GM10847 (cell line): ENCODE data around the gene ADAMTS17.

Source experiments
- POLR2A ChIP-seq: IDR thresholded peaks from 2 replicates; pipeline ENCODE4 v1.6.1; 2011; ENCODE audit not compliant: insufficient read length; ENCODE audit errors: extremely low read depth

The ADAMTS17 gene

DNA sequence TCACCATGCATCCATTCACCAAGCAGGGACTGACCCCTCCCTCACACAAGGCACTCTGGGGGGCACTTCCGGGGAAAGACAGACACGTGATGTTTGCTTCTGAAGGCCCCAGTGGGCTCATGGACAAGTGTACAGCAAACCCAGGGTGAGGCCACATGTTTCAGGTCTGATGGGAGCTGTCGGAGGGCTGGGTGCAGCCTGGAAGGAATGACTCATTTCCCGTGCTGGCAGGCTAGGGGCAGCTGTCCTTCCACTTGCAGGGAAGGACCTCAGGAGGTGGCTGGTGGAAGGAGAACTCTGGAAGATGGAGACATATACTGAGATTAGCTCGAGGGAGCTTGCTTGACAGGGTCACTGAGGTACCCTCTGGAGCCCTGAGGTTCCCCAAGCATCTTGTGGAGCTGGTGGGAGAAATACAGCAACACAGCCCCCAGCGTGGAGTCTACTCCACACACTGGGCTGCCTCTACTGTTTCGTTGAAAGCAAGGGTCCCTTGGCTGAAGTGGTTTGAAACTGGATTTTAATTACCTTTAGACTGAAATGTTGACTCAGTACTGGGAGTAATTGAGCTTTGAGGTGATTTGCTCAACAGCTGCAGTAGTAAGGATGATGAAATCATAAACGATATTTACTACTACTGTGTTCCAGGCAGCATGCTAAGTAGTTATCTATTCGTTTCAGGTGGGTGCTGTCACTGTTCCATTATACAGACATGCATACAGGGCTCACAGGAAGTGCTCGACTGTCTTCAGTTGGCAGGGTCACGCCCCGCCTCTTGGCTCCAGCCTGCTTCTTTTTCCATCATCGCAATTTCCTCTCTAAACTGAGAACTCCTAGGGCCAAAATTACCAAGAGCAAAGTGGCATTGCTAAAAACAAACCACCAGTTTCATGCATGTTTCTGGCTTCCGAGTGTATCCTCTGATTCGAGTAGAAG lies 230.4 kb downstream of the ADAMTS17 start:
- no peak for TF ChIP-seq POLR2A

DNA sequence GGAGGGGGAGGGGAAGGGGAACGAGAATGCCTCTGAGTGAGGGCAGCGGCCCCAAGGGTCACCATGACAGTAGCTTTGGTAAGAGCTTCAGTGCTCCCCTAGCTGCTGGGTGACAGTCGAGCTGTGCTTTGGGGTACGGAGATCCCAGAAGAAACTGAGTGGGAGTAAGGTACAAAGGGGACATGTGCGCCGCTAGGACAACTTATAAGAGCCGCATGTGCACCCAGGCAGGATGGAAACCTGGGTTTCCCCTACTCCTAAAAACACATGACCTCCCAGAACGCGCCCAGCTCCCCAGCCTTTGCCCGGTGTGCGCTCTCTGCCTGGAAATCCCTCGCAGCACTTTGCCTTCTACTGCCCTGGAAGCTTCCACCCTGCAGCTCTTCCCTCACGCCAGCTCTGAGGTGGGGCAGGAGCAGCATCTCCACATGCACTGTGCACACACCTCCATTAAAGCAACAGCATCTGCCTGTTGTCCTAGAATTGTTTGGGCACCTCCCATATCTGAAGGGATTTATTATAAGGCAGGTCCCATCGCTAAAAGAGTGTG lies 232.2 kb downstream of the ADAMTS17 start:
- TF ChIP-seq POLR2A, result no peak

DNA sequence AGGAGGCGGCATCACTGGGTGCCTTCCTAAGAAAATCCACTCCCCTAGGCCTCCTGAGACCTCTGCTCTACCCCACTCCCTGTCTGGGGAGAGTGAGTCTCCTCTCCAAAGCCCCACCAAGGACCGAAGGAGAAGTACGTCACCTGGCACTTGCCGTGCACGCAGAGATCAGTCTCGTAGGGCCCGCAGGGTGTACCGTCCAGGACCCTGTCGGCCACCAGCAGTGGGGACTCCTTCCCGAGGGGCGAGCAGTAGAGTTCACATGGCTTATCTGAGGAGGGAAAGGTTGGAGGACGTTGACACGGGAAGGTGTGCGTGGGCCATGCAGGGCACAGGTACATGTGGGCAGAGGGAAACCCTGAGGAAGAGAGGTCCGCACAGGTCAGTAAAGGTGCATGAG lies 232.9 kb downstream of the ADAMTS17 start:
- TF ChIP-seq POLR2A, result no peak

DNA sequence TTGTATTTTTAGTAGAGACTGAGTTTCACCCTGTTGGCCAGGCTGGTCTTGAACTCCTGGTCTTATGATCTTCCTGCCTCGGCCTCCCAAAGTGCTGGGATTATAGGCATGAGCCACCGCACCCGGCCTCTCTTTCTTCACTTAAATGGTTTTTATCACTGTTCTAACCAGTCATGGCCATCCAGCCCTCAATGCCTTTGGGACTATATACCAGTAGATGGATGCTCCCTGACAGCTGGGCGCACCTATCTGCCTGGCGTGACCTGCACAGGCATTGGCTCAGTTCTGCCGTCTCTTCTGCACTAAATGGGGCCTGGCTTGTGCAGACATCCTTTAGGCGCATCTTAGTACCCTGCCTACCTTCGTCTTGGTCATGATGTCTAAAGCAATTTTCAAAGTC lies 233.4 kb downstream of the ADAMTS17 start:
- no peak for TF ChIP-seq POLR2A

DNA sequence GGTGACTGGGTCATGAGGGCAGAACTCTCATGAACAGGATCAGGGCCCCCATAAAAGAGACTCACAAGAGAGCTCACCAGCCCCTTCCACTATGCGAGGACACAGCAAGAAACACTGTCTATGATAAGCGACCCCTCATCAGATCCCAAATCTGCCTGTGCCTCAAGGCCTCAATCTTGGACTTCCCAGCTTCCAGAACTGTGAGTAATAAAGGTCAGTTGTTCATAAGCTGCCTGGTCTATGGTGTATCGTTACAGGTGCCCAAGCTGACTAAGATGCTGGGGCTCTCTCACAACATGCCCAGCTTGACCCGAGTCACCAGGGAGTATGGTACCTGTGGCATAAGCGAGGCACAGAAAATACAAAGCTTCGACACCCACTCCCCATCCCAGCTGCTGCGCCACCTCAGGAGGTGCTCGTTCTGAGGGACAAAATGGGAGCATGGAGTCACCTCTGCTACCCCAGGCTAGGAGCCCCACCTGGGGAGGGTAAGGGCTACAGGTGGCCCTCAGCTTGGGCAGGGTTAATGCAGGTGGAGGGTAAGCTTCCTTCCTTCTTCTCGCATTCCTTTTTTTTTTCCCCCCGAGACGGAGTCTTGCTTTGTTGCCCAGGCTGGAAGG lies 234.1 kb downstream of the ADAMTS17 start:
- no peak for TF ChIP-seq POLR2A

DNA sequence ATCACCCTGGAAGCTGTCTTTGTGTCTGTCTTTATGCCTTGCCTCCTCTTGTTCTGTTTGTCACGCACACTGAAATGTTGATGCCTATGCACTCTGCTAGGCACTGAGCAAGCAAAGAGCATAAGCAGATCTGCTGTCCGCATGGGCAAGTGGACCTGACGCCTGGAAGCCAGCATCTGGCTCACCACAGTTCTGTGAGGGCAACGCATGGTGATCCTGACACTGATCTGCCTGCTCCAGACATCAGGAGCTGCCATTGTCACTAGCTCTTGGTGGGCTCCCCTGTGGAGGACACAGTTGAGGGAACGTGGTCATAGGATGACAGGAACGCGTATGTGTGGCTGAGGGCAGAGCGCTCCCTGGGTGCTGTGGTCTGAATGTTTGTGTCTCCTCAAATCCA lies 234.6 kb downstream of the ADAMTS17 start:
- no peak for TF ChIP-seq POLR2A

DNA sequence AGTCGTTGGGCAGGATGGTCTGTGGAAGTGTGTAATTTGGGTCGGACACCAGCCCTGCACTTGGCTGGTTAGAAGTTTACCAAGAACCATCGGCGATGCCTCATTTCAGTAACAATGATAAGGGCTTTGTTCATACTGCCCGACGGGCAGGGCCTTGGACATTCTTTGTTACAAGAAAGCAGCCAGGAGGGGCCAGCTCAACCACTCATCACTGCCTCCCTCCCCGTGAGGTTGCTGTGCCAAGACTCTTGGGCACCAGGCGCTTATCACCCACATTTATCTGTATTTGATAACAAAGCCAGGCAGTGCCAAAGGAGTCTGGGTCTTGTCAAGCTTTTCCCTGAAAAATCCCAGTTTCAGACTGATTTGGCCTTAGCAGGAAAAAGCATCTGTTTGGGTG lies 235.0 kb downstream of the ADAMTS17 start:
- TF ChIP-seq POLR2A, result no peak

DNA sequence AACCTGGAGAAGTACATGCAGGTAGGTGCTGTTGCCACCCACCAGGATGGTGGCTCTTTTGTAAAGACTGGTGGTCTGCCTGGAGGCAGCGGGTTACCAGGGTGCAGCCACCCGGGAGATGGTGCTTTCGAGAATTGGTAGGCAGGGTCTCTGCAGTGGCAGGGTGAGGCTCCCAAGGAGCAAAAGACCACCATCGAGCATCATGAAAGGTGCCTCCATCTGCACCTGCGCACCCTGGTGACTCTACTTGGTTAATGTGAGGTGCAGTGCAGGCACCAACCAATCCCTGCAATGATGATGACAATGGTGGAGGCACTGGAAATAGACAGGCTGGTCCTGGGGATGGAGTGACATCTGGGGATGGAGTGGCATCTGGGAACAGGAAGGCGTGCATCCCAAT lies 236.7 kb downstream of the ADAMTS17 start:
- no peak for TF ChIP-seq POLR2A

DNA sequence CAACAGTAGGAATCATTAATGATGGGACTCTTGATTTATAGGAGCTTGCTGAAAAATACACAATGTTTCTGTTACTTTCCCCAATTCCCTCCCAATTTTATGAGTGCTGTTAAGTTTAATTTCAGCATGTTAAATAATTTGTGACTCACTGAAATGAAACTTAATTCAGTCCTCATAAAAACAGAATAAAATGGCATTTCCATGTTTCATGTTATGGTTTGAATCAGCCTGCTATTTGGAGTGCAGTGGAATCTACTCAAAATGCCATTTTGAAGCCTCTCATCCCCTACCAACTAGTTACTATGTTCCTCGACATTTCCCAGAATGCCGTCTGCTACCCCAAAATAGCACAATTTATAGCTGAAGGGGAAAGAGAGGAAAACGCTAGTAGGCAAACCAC lies 237.5 kb downstream of the ADAMTS17 start:
- no peak for TF ChIP-seq POLR2A

DNA sequence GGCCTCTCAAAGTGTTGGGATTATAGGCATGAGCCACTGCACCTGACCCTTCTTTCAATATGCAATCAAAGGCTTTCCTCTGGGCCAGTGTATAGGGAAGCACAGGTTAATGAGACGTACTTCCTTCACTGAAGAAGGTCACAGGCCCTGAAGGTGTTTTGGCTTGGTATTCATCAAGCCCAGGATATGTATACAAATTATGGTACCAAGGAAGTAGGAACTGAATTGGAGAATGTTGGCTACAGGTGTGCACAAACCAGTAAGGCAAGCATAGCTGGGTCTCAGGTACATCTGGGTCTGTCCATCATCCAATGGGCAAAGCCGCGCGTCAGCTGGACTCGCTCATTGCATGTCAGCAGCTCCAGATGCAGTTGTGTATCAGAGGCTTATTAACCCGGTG lies 237.9 kb downstream of the ADAMTS17 start:
- no peak for TF ChIP-seq POLR2A

DNA sequence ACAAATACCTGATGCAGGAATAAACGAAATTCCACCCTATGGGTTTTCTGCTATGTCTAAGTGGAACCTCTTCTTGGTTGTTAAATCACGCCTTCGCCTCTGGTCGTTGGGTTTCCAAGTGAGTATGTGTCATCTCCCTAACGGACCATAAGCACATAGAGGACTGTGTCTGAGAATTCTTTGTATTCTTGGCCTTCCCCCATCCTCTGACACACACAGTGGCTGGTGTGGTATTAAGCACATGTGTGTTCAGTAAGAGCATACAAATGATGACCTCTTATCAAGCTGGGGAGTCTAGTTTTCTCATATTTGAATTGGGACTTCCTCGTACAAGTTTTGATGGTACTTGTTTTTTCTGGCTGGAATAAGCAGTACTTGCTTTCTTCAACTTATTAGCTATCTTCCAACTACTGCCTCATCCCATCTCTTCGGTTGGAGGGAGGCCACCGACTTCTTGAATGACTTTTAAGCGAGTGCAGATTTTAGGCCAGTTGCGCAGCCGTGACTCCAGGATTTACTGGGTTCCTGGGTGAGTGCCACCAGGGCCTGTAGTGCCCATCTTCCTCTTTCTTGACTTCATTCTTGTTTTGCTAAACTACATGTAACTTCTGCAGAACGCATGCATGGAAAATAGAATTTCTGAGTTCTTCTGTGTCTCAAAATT lies 240.2 kb downstream of the ADAMTS17 start:
- no peak for TF ChIP-seq POLR2A

DNA sequence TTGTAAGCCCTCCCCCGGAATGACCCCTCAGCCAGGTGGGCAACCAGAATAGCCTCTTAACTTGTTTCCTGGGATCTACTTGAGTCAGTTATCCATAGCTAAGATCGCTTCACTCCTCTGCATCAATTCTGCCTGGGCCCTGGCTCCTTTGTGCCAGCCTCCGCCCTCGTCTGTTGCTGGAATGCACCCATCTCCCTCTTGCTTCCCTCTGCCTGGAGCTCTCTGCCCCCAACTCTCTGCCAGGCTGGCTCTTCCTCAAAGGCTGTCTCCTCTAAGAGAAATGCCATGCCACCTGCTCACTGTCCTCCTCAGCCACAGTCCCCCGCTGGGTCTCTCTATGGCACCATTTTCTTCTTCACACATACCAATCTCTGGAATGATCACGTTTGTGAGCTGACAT lies 240.8 kb downstream of the ADAMTS17 start:
- no peak for TF ChIP-seq POLR2A

DNA sequence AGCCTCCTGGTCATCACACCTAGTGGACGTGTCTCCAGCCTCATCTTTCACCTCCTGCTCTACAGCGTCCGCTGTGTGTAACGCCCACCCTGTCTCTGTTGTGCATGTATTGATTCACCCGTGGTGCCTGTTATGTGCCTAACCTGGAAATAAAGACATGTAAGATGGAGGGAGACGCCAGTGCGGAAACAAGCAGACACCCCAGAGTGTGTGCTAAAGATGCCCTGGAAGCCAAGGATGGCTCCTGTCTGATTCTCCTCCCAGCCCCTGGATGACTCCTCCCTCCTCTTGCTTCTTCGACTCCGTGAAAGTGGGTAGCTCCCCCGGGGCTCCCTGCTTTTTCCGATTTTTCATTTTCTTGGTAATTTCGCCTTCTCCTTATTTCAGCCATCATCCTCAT lies 241.8 kb downstream of the ADAMTS17 start:
- TF ChIP-seq POLR2A, result no peak

DNA sequence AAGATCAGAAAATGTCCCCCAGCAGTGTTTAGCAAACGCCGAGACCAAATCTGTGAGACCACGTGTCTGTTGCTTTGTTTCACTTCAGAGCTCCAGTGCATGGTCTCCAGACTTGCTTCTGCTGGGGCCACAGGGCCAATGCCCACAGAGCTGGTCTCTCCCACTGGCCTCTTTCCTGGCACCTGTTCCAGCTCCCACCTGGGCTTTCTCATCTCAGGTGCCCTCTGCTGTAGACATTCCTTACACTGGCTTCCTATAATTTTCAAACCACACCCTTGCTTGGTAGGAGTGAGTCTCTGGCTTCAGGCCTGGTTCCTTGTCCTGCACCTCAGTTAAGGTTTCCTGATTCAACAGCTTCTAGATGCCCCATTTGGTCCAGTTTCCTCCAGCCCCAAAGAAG lies 243.1 kb downstream of the ADAMTS17 start:
- no peak for TF ChIP-seq POLR2A

DNA sequence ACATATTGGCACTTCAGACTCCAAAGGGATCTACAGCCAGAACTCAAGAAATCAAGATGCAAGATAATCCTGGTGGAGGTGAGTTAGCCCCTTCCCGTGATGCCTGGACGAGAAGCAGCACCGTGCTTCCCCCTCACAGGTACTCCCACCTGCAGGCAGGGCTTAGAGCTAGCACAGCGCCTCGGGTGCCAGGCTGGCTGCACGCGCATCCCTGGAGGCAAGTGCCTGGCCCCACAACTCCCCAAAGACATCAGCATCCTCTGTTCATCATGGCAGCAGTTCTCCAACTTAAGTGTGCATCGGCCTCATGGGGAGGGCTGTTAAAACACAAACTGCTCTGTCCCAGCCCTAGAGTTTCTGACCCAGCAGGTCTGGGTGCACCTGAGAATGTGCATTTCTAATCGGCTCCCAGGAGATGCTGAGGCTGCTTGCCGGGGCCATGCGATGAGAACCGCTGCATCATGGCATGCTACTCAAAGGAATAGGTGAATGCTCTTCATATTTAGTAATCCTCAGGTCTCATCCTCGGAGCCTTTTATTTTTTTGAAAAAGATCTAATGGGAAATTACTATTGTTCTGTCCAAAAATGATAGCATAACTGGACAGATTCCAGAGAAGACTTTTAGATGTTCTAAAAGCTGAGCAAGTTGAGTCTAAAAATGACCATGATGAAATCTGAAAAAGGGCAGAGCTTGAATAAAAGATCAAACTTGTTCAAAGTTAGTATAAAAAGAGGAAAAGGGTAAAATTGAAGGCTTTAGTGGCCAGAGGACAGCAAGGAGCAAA lies 244.2 kb downstream of the ADAMTS17 start:
- TF ChIP-seq POLR2A, result no peak
